IMR-90 (cell line): ENCODE results near the gene ARHGEF7. TPM values are rescaled to one million over a fixed set of nuclear protein-coding genes. Genes with fewer than 3 reads are reported as not detected.

Experiments used
- ATAC-seq: fragments of 200-7000 bp; cut with Tn5 transposase; 2 replicates; pipeline ENCODE4 v1.9.1; 2020; ENCODE audit warnings: low read depth, mild to moderate bottlenecking, moderate library complexity
- BruUV-seq: library from RNA; stranded (reverse); fragments of 400-500 nt; replicated peaks from 2 replicates; lab custom pipeline; 2021; lab: Mats Ljungman, UMichigan
- CTCF ChIA-PET: fragments of 300-600 bp; formaldehyde crosslinking; extraction: SDS; loops from one replicate; lab custom pipeline; 2021; ENCODE audit warnings: antibody characterized with exemption; lab: Yijun Ruan, JAX
- POLR2A ChIA-PET: fragments of 300-600 bp; sonication (Branson Sonifier 250); formaldehyde crosslinking; loops from one replicate; lab custom pipeline; 2022; ENCODE audit warnings: antibody characterized with exemption; ENCODE audit not compliant: unreplicated experiment; lab: Charles Lee
- DNase-seq: peaks from one replicate; pipeline ENCODE4 v3.0.0; 2013
- H2AFZ ChIP-seq: replicated peaks from 2 replicates; pipeline ENCODE3; 2013; ENCODE audit warnings: low read length, mild to moderate bottlenecking; ENCODE audit not compliant: poor library complexity
- H2AK5ac ChIP-seq: 2 replicates; pipeline ENCODE4 v1.6.1; 2013; ENCODE audit warnings: low read depth, low read length, inconsistent platforms
- H2AK9ac ChIP-seq: replicated peaks from 2 replicates; pipeline ENCODE3; 2013; ENCODE audit warnings: mild to moderate bottlenecking, low read depth, low read length, moderate library complexity; ENCODE audit not compliant: poor library complexity
- H2BK120ac ChIP-seq: 2 replicates; pipeline ENCODE4 v1.6.1; 2013; ENCODE audit warnings: low read depth, low read length, inconsistent platforms
- H2BK15ac ChIP-seq: 3 replicates; pipeline ENCODE4 v1.6.1; 2013; ENCODE audit warnings: low read depth, low read length, inconsistent platforms
- H2BK20ac ChIP-seq: 2 replicates; pipeline ENCODE4 v1.6.1; 2013; ENCODE audit warnings: low read depth, mild to moderate bottlenecking, inconsistent platforms, low read length, moderate library complexity
- H2BK5ac ChIP-seq: 2 replicates; pipeline ENCODE4 v1.6.1; 2013; ENCODE audit warnings: mild to moderate bottlenecking, low read depth, low read length, inconsistent platforms; ENCODE audit not compliant: poor library complexity, severe bottlenecking
- H3K14ac ChIP-seq: replicated peaks from 2 replicates; pipeline ENCODE4 v1.6.1; 2013; ENCODE audit warnings: low read depth, low read length, inconsistent platforms
- H3K18ac ChIP-seq: 2 replicates; pipeline ENCODE4 v1.6.1; 2013; ENCODE audit warnings: low read depth, low read length, control low read depth
- H3K23ac ChIP-seq: 2 replicates; pipeline ENCODE4 v1.6.1; 2013; ENCODE audit warnings: low read depth, low read length, inconsistent platforms
- H3K27ac ChIP-seq: 2 replicates; pipeline ENCODE4 v1.5.1; 2013; ENCODE audit warnings: mild to moderate bottlenecking, control low read depth, low read length; ENCODE audit not compliant: insufficient read depth
- H3K27me3 ChIP-seq: 2 replicates; pipeline ENCODE4 v1.6.1; 2013; ENCODE audit warnings: low read length; ENCODE audit not compliant: control insufficient read depth, insufficient read depth
- H3K36me3 ChIP-seq: 2 replicates; pipeline ENCODE4 v1.6.1; 2013; ENCODE audit warnings: low read length, mixed read lengths; ENCODE audit not compliant: control insufficient read depth, insufficient read depth
- H3K4ac ChIP-seq: 2 replicates; pipeline ENCODE4 v1.6.1; 2013; ENCODE audit warnings: low read depth, low read length, inconsistent platforms
- H3K4me1 ChIP-seq: 2 replicates; pipeline ENCODE4 v1.6.1; 2013; ENCODE audit warnings: low read length, mixed read lengths; ENCODE audit not compliant: control insufficient read depth, insufficient read depth
- H3K4me2 ChIP-seq: 2 replicates; pipeline ENCODE4 v1.6.1; 2013; ENCODE audit warnings: low read depth, mild to moderate bottlenecking, control low read depth, low read length, moderate library complexity
- H3K4me3 ChIP-seq: 2 replicates; pipeline ENCODE4 v1.5.1; 2013; ENCODE audit warnings: low read depth, mild to moderate bottlenecking, control low read depth, low read length, moderate library complexity; ENCODE audit not compliant: insufficient read depth
- H3K56ac ChIP-seq: 2 replicates; pipeline ENCODE4 v1.6.1; 2013; ENCODE audit warnings: low read length, inconsistent platforms; ENCODE audit not compliant: insufficient read depth; ENCODE audit errors: extremely low read depth
- H3K79me1 ChIP-seq, 2 experiments: 2 replicates each; pipeline ENCODE4 v1.6.1; 2013; ENCODE audit warnings: low read length in 2 of 2, inconsistent platforms in 1 of 2, low read depth in 1 of 2
- H3K9ac ChIP-seq: 2 replicates; pipeline ENCODE4 v1.6.1; 2013; ENCODE audit warnings: low read depth, low read length, control low read depth
- H3K9me1 ChIP-seq: 2 replicates; pipeline ENCODE4 v1.6.1; 2013; ENCODE audit warnings: low read length, inconsistent platforms; ENCODE audit not compliant: insufficient read depth
- H3K9me3 ChIP-seq: 2 replicates; pipeline ENCODE4 v1.6.1; 2013; ENCODE audit warnings: low read length; ENCODE audit not compliant: control insufficient read depth, insufficient read depth
- H4K20me1 ChIP-seq: 2 replicates; pipeline ENCODE4 v1.6.1; 2013; ENCODE audit warnings: low read length, inconsistent platforms; ENCODE audit not compliant: insufficient read depth
- H4K5ac ChIP-seq: 2 replicates; pipeline ENCODE4 v1.6.1; 2013; ENCODE audit warnings: mild to moderate bottlenecking, low read depth, low read length, control low read depth
- H4K8ac ChIP-seq, 2 experiments: 2 replicates each; pipeline ENCODE4 v1.6.1; 2013; ENCODE audit warnings: low read depth in 2 of 2, low read length in 2 of 2, control low read depth in 1 of 2, inconsistent platforms in 1 of 2
- H4K91ac ChIP-seq: 2 replicates; pipeline ENCODE4 v1.6.1; 2013; ENCODE audit warnings: low read depth, low read length, inconsistent platforms; ENCODE audit not compliant: insufficient read depth
- BHLHE40 ChIP-seq: fragments of 150-350 bp; IDR thresholded peaks from 2 replicates; pipeline ENCODE4 v1.6.1; 2016; ENCODE audit warnings: mild to moderate bottlenecking, low read depth, low read length
- CEBPB ChIP-seq: IDR thresholded peaks from 2 replicates; pipeline ENCODE4 v1.6.1; 2012; ENCODE audit warnings: low read depth, low read length, improper control_type of control experiment
- FOS ChIP-seq: fragments of 150-350 bp; IDR thresholded peaks from 2 replicates; pipeline ENCODE4 v1.6.1; 2016; ENCODE audit warnings: low read depth, low read length
- MAFK ChIP-seq: IDR thresholded peaks from 2 replicates; pipeline ENCODE4 v1.6.1; 2012; ENCODE audit warnings: low read depth, low read length, improper control_type of control experiment
- NFE2L2 ChIP-seq: fragments of 150-350 bp; IDR thresholded peaks from 2 replicates; pipeline ENCODE4 v1.6.1; 2016; ENCODE audit warnings: low read depth, mild to moderate bottlenecking, low read length
- RAD21 ChIP-seq: IDR thresholded peaks from 2 replicates; pipeline ENCODE4 v1.6.1; 2012; ENCODE audit warnings: low read length, improper control_type of control experiment
- RFX5 ChIP-seq: IDR thresholded peaks from 2 replicates; pipeline ENCODE4 v1.8.0; 2012; ENCODE audit warnings: low read depth, mild to moderate bottlenecking, low read length, moderate library complexity
- USF2 ChIP-seq: fragments of 150-350 bp; IDR thresholded peaks from 2 replicates; pipeline ENCODE4 v1.6.1; 2017; ENCODE audit warnings: mild to moderate bottlenecking, antibody characterized with exemption, low read length, low read depth
- WGBS, 2 experiments: methylation state at CpG; one replicate each; pipeline versions ENCODE4 v1.1.5 to v1.1.7; 2013; ENCODE audit warnings: missing lambda C conversion rate in 2 of 2; ENCODE audit not compliant: insufficient read length in 1 of 2; ENCODE audit errors: extremely low coverage in 2 of 2; 5-methylcytosine and 5-hydroxymethylcytosine counted together
- dilution Hi-C: fragments of 300-500 bp; cut with HindIII; formaldehyde crosslinking; loops from one replicate; pipeline ENCODE4 v1.14.3; 2018; ENCODE audit warnings: low sequenced_read_pairs; ENCODE audit not compliant: unreplicated experiment
- in situ Hi-C: fragments of 300-500 bp; cut with MboI; formaldehyde crosslinking; loops from 3 replicates; pipeline ENCODE4 v1.14.3; 2019; ENCODE audit warnings: low sequenced_read_pairs, inconsistent platforms, mixed read lengths
- intact Hi-C: fragments of 100-400 bp; cut with micrococcal nuclease; formaldehyde crosslinking; loops from 2 replicates; pipeline ENCODE4 v1.10.0; 2022
- polyA plus RNA-seq, 3 experiments: library from polyadenylated mRNA; depleted of rRNA; stranded (reverse); fragments of >200 nt; gene quantifications; 2 replicates each; pipeline ENCODE4 v1.2.3, GENCODE V29; 2012; ENCODE audit warnings: low replicate concordance in 1 of 3
- total RNA-seq: library from RNA; depleted of rRNA; stranded (reverse); fragments of >200 nt; gene quantifications from 2 replicates; pipeline ENCODE4 v1.2.3, GENCODE V29; 2012

The ARHGEF7 gene
- total and polyA plus RNA-seq, 2 of the 4 experiments (the other 2 are of a cell fraction): 32.9 to 59.0 TPM

DNA sequence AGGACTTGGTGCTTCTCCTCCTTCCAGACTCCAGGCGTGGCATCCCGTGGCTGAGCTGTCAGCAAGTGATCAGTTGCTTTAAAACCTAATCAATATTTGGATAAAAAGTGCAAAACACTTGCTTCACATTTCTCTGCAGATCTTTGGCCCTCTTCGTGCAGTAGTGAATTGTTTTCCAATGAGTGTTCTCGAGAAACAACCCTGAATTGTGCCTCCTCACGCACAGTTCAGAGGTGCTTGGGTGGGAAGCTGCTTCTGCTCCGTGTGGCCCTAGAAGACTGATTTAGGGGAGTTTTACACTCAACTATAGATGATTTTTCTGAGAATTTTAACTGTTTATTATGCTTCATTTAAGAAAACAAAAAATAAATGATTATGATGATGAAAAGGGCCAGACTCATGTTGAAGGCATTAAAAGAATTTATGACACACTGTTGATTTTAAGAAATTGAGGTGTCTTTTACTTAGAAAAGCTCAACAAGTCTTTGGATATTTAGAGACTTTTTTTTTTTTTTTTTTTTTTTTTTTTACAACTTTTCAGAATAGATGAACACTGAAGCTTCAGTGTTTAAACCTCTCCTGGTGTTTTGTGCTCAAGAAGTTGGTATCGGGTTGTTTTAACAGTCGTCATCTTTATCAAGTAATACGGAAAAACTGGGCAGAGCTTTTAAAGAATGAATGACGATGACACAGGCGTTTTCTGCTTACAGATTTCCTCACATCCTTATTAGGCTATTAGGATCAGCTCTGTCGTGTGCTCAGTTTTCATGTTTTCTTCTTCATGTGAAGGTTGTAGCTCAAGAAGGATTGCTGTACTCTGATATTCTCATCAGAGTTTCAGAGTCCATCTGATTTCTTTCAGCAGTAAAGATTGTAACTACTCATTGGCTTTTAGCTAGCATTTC, 165.8 kb downstream of the ARHGEF7 start:
- Histone ChIP-seq H3K9ac (no peak overlapping the region; the same call in 1 of the 2 replicates), H3K56ac (peak overlapping the region; percentile 59), H2AK5ac (peak overlapping the region; percentile 33; the same call in 1 of the 2 replicates), H3K27ac (peak overlapping the region; percentile 61), H2BK20ac (peak overlapping the region; percentile 57), H3K79me1 (peaks cover 24 to 53% of the 10 kb centered on the region in 2 experiments), H4K20me1 (no peaks in the 10 kb centered on the region; the same call in 1 of the 2 replicates), H4K8ac (peak overlapping the region; percentile 32 to 70; a peak in 3 of 4 replicates), H2AK9ac (peak overlapping the region; percentile 31), H3K4me3 (no peak overlapping the region), H3K9me1 (peaks cover 13% of the 10 kb centered on the region), H3K18ac (peak overlapping the region; percentile 65), H4K91ac (peak overlapping the region; percentile 85), H4K5ac (peak overlapping the region; percentile 27; the same call in 1 of the 2 replicates), H2BK5ac (peak overlapping the region; percentile 81), H3K27me3 (no peaks in the 10 kb centered on the region), H3K4me1 (peaks cover 11% of the 10 kb centered on the region), H3K14ac (peak overlapping the region; percentile 76), H3K23ac (peak overlapping the region; percentile 70), H3K36me3 (peaks cover 37% of the 10 kb centered on the region), H2AFZ (peak overlapping the region; percentile 28), H3K4me2 (peak overlapping the region; percentile 62), H3K9me3 (no peaks in the 10 kb centered on the region), H3K4ac (peak overlapping the region; percentile 91), H2BK15ac (0 out of 3 replicates have a peak overlapping the region, but pooled peaks have one; percentile 18), H2BK120ac (peak overlapping the region; percentile 89)
- in situ Hi-C loops: no loop called here
- TF ChIP-seq MAFK (peak; percentile 29; the same call in 1 of the 2 replicates), RAD21 (no peak), USF2 (no peak), FOS (peak; percentile 43; the same call in 1 of the 2 replicates), NFE2L2 (peak; percentile 59; the same call in 1 of the 2 replicates), BHLHE40 (0 out of 2 replicates have a peak, but pooled peaks have one; percentile 31), RFX5 (no peak), CEBPB (0 out of 2 replicates have a peak, but pooled peaks have one; percentile 4)
- WGBS, 2 experiments: no CpG with 5 or more reads among the region's 12 CpGs
- dilution Hi-C loops: no loop called here
- POLR2A ChIA-PET: no interaction called here
- DNase-seq (peak; percentile 86), ATAC-seq (peak; percentile 75)
- BruUV-seq: no TSS peak
- intact Hi-C loops: loop anchor here (1.0 kb wide), 1 partner anchor 128 kb away; no protein-coding TSS in a partner anchor
- CTCF ChIA-PET: interaction anchor here (0.9 to 1.3 kb wide), 3 partner anchors 10 to 564 kb away, joined by 3 to 4 read pairs (median 3); no protein-coding TSS in a partner anchor
